Measurements from ENCODE around the gene EXOG.

Gene EXOG

GRCh38 chr3:38472342-38472741, 23.8 kb upstream of the EXOG start:
- DNase-seq (ENCODE audit: insufficient read length, low spot score) (no peak), FAIRE-seq (no peak)

- FAIRE-seq = no peak
- no peak for DNase-seq (ENCODE audit: insufficient read length, low spot score)
Measured at GRCh38 chr3:38473229-38473628, 22.9 kb upstream of the EXOG start.

DNA sequence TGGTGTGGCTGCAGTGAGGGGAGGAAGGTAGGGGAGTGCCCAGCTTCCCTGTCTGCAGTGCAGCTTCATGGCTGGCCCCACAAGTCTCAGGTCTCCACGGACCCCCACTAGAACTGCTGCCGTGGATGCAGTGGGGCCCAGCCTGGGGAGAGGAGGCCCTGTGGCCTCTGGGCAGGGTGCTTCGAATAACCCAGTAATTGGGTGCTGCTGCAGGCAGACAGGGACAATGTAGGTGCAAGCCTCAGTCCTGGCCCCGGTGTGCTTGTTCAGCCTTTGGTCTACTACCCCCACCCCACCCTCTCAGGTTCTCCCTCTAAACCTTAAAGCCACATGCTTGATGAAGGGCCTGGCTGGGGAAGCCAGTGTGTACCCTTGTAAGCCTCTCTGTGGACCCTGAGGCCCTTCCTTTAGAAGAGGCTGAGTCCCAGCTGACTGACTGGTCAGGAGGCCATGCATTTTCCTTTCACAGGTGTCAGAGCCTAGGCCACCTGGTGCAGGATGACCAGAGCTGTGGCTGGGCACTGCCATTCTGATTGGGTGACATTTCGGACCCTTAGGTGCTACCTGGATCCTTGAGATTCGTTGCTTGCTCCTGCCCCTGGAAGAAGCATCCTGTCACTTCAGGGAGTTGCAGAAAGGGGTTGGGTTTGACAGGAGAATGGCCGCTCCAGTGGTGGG, 21.1 kb upstream of the EXOG start:
- FAIRE-seq (no peak), DNase-seq (ENCODE audit: insufficient read length, low spot score) (no peak)

GRCh38 chr3:38475716-38476115, 20.4 kb upstream of the EXOG start:
- DNase-seq (ENCODE audit: insufficient read length, low spot score) (no peak), FAIRE-seq (no peak)

GRCh38 chr3:38476157-38476756, 19.9 kb upstream of the EXOG start:
- FAIRE-seq (no peak), DNase-seq (ENCODE audit: insufficient read length, low spot score) (no peak)

- FAIRE-seq (no peak), DNase-seq (ENCODE audit: insufficient read length, low spot score) (no peak)
Measured at GRCh38 chr3:38477057-38477820, 18.9 kb upstream of the EXOG start.

GRCh38 chr3:38477839-38478450, 18.2 kb upstream of the EXOG start:
- no peak for FAIRE-seq
- no peak for DNase-seq (ENCODE audit: insufficient read length, low spot score)

DNA sequence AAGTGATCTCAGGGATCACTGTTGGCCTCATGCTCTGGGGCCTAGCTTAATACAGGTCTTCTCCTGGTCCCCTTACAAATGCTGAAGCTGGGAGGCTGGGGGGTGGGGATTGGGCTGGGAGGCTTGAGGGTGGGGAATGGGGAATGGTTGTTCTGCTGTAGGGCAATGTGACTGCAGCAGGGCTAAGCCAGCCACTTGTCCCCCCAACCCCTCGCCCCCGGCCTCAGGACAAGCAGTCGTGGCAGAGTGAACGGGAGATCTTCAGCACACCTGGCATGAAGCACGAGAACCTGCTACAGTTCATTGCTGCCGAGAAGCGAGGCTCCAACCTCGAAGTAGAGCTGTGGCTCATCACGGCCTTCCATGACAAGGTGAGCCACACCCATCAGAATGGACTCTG, 17.2 kb upstream of the EXOG start:
- DNase-seq (ENCODE audit: insufficient read length, low spot score) (no peak), FAIRE-seq (no peak)

GRCh38 chr3:38479431-38480092, 16.6 kb upstream of the EXOG start:
- FAIRE-seq = peak; percentile 71
- peak; percentile 74 for DNase-seq (ENCODE audit: insufficient read length, low spot score)

DNA sequence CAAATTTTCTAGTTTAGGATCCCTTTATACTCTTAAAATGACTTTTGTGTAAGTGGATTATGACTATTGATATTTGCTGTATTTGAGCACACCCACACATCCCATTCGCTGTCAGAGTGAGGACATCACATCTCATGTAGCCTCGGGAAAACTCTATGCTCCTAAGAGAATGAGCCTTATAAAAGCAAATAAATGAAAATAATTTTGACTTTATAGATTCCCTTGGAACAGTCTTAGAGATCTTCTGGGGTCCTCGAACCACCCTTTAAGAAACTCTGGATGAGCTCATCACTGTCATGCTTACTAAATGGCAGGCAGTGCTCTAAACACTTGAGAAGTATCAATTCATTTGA, 16.1 kb upstream of the EXOG start:
- no peak for FAIRE-seq
- no peak for DNase-seq (ENCODE audit: insufficient read length, low spot score)

DNA sequence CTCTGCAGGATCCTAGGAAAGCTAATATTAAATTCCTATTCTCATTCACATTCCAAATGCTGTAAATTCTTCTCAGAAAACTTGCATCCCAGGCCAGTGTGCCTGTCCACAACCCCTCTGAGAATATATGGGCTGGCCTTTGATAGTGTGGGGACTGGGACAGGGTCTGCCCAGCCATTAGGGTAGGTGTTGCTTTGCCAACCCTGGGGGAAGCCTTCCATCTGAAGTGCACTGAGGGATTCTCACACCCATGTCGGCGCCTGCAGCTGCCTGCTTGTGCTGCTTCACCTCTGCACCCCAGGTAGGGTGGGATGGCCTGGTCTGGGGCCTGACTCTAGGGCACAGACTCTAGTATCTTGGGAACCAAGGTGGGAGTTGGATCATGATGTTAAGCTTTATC, 15.2 kb upstream of the EXOG start:
- DNase-seq (ENCODE audit: insufficient read length, low spot score) (no peak), FAIRE-seq (no peak)

GRCh38 chr3:38482951-38483350, 13.2 kb upstream of the EXOG start:
- DNase-seq (ENCODE audit: insufficient read length, low spot score) = no peak
- FAIRE-seq = no peak

GRCh38 chr3:38487323-38487722, 8.8 kb upstream of the EXOG start:
- DNase-seq (ENCODE audit: insufficient read length, low spot score) = no peak
- no peak for FAIRE-seq

DNA sequence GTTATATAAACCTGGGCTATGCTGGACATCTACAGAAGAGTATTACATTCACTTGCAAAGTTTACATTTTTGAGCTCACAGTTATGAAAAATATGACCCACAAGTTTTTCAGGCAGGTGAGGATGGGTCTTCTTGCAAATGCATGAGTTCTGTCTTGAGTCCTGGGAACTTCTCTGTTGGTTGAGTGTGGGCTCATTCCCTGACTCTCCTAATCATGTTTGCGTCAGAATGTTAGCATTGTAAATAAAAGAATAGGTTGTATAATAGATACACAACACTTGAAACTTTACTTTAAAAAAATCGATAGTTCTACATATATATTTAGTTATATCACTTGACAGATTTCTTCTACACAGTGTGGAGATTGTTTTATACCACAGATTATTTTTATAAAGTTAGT, 7.2 kb upstream of the EXOG start:
- DNase-seq (ENCODE audit: insufficient read length, low spot score) (no peak), FAIRE-seq (no peak)

DNA sequence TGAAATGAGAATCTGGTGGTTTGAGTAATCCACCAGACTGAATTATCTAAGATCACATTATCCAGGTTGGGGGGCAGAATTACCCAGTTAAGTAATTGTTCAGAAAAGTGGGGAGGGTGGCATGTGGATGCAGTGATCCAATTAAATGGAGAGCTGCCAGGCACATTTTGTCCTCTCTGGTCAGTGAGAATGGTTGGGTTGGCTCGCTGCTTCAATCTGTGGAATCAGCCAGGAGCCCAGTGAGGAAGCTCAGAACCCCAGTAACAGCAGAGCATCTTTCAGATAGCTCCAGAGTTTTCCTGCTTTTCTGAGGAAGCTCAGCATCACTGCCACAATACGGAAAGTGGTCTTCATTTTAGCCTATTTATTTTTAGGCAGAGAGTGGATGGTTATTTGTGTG, 6.4 kb upstream of the EXOG start:
- no peak for DNase-seq (ENCODE audit: insufficient read length, low spot score)
- FAIRE-seq = no peak

GRCh38 chr3:38490281-38491030, 5.7 kb upstream of the EXOG start:
- FAIRE-seq = no peak

DNA sequence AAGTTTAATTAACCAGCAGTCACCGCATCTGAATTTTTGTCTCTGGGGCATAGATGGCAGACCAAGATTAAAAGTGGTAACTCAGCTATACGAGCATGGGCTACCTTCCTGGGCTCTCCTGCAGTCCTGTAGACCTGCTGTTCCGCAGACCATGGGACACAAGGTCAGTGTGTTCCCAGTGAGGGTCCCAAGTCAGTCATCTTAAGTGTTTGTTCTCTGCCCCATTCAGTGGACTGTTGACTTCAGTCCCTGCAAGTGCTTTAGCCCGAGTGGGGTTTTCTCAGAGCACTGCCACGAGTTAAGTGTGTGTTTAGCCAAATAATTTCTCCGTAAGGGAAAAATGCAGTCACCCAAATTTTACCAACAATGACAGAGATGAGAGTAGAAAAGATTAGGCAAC, 4.9 kb upstream of the EXOG start:
- DNase-seq (ENCODE audit: insufficient read length, low spot score) = no peak
- FAIRE-seq = no peak

More at GRCh38 chr3:38490281-38491030, 5.7 kb upstream of the EXOG start:
- no peak for DNase-seq (ENCODE audit: insufficient read length, low spot score)

GRCh38 chr3:38493031-38493430, 3.1 kb upstream of the EXOG start:
- FAIRE-seq = no peak
- no peak for DNase-seq (ENCODE audit: insufficient read length, low spot score)

GRCh38 chr3:38497031-38497430, 891 bp downstream of the EXOG start:
- FAIRE-seq = no peak
- DNase-seq (ENCODE audit: insufficient read length, low spot score) = no peak

GRCh38 chr3:38500688-38501417, 4.7 kb downstream of the EXOG start:
- DNase-seq (ENCODE audit: insufficient read length, low spot score) (no peak), FAIRE-seq (no peak)

Data from HTR-8/SVneo (cell line).